CD4-positive, alpha-beta memory T cell (primary cell): ENCODE results near the gene ITPR3. TPM values are rescaled to one million over a fixed set of nuclear protein-coding genes. Genes with fewer than 3 reads are reported as not detected.

Source experiments
- CTCF ChIA-PET: fragments of 350-600 bp; sonication (Branson Sonifier 250); formaldehyde crosslinking; loops from one replicate; lab custom pipeline; 2021; ENCODE audit warnings: inconsistent platforms; ENCODE audit not compliant: partially characterized antibody; lab: Charles Lee
- POLR2A ChIA-PET: fragments of 350-600 bp; sonication (Branson Sonifier 250); formaldehyde crosslinking; loops from one replicate; lab custom pipeline; 2021; ENCODE audit not compliant: partially characterized antibody; lab: Charles Lee
- DNase-seq, 5 donors: peaks; one replicate each; pipeline versions ENCODE4 v3.0.0 to v3.0.0-alpha.2; 2020 to 2022; ENCODE audit warnings: mixed read lengths in 1 of 5
- H3K27ac ChIP-seq: one replicate; pipeline ENCODE4 v1.7.0; 2013; ENCODE audit warnings: low read depth, low read length
- H3K27me3 ChIP-seq: 2 replicates; pipeline ENCODE4 v1.7.0; 2013; ENCODE audit warnings: mild to moderate bottlenecking, low read length, moderate library complexity; ENCODE audit not compliant: insufficient read depth
- H3K36me3 ChIP-seq: 2 replicates; pipeline ENCODE4 v1.7.0; 2013; ENCODE audit warnings: mild to moderate bottlenecking, low read length, moderate library complexity; ENCODE audit not compliant: insufficient read depth
- H3K4me1 ChIP-seq: 2 replicates; pipeline ENCODE4 v1.7.0; 2013; ENCODE audit warnings: mild to moderate bottlenecking, low read length, moderate library complexity; ENCODE audit not compliant: insufficient read depth
- H3K4me3 ChIP-seq, 2 donors: one replicate each; pipeline ENCODE4 v1.7.0; 2013; ENCODE audit warnings: low read length in 2 of 2, mild to moderate bottlenecking in 1 of 2
- H3K9me3 ChIP-seq, 2 donors: one replicate each; pipeline ENCODE4 v1.7.0; 2013; ENCODE audit warnings: low read length in 2 of 2, control low read depth in 1 of 2; ENCODE audit not compliant: control insufficient read depth in 1 of 2
- H3K27ac Mint-ChIP-seq, 7 donors: one replicate each; pipeline ENCODE4 v1.8.0; 2020 to 2021; ENCODE audit warnings: mixed read lengths in 7 of 7, mild to moderate bottlenecking in 6 of 7, inconsistent platforms in 3 of 7, moderate library complexity in 3 of 7
- H3K27me3 Mint-ChIP-seq, 2 donors: one replicate each; pipeline ENCODE4 v1.8.0; 2020 to 2021; ENCODE audit warnings: mixed read lengths in 2 of 2
- H3K36me3 Mint-ChIP-seq, 2 donors: one replicate each; pipeline ENCODE4 v1.8.0; 2020 to 2021; ENCODE audit warnings: mixed read lengths in 2 of 2, inconsistent platforms in 1 of 2, mild to moderate bottlenecking in 1 of 2
- H3K4me1 Mint-ChIP-seq, 4 donors: one replicate each; pipeline ENCODE4 v1.8.0; 2020 to 2021; ENCODE audit warnings: mixed read lengths in 4 of 4, mild to moderate bottlenecking in 1 of 4
- H3K4me3 Mint-ChIP-seq, 8 donors: one replicate each; pipeline ENCODE4 v1.8.0; 2020 to 2021; ENCODE audit warnings: mixed read lengths in 8 of 8, mild to moderate bottlenecking in 7 of 8, moderate library complexity in 6 of 8, inconsistent platforms in 3 of 8
- H3K9me3 Mint-ChIP-seq, 8 donors: one replicate each; pipeline ENCODE4 v1.8.0; 2020 to 2021; ENCODE audit warnings: mixed read lengths in 8 of 8, mild to moderate bottlenecking in 5 of 8, inconsistent platforms in 3 of 8, moderate library complexity in 1 of 8
- intact Hi-C: fragments of 100-400 bp; cut with micrococcal nuclease; formaldehyde crosslinking; loops from one replicate; pipeline ENCODE4 v1.15.1; 2023
- polyA plus RNA-seq, 2 donors: library from polyadenylated mRNA; unstranded; fragments of 300-500 nt; fragmentation: Illumina TruSeq; gene quantifications; one replicate each; pipeline ENCODE4 v1.2.3, GENCODE V29; 2021
- total RNA-seq, 2 experiments: library from RNA; stranded (reverse); gene quantifications; one replicate each; pipeline ENCODE4 v1.2.3, GENCODE V29; 2021

ITPR3 gene
- total and polyA plus RNA-seq, 4 experiments from 2014 or later, result 0.55 to 72.4 (median 39.7) TPM

- ChIA-PET POLR2A (interaction anchor here (1.1 to 3.6 kb wide), 2 partner anchors 11 to 41 kb away, joined by 3 to 40 read pairs; partner anchors contain the start of gene ITPR3), CTCF (interaction anchor here (0.8 to 2.7 kb wide), 10 partner anchors 9 to 72 kb away, joined by 3 to 20 read pairs (median 6); partner anchors contain the start of genes BAK1 and ITPR3)
- Mint-ChIP-seq H3K27ac (peak overlapping the region; percentile 80 to 93 (median 88)), H3K4me3 (peak overlapping the region; percentile 63 to 94 (median 82)), H3K4me1 (peaks cover 43 to 80% (median 59%) of the 10 kb centered on the region in 4 donors), H3K36me3 (peaks cover 0 to 17% of the 10 kb centered on the region in 2 donors), H3K9me3 (no peaks in the 10 kb centered on the region), H3K27me3 (no peaks in the 10 kb centered on the region)
- Histone ChIP-seq H3K27ac (peak overlapping the region; percentile 35), H3K27me3 (no peaks in the 10 kb centered on the region), H3K4me1 (peaks cover 48% of the 10 kb centered on the region), H3K4me3 (peak overlapping the region in 1 of 2 donors; percentile 40), H3K9me3 (no peaks in the 10 kb centered on the region), H3K36me3 (no peaks in the 10 kb centered on the region)
- intact Hi-C loops, result loop anchor here (1.0 to 2.0 kb wide), 4 partner anchors 11 to 48 kb away; partner anchors contain the start of gene ITPR3
- DNase-seq, result peak; percentile 36 to 69 (median 44)
These were observed 11.5 kb downstream of the ITPR3 start for GRCh38 chr6:33632558-33633039.

- no peaks in the 10 kb centered on the region for H3K36me3 ChIP-seq
- intact Hi-C loops, result loop anchor here (1.0 to 2.0 kb wide), 3 partner anchors 12 to 48 kb away; partner anchors contain the start of gene ITPR3
- Mint-ChIP-seq H3K9me3 (no peaks in the 10 kb centered on the region), H3K4me3 (peak overlapping the region; percentile 63 to 94 (median 82)), H3K4me1 (peaks cover 41 to 80% (median 58%) of the 10 kb centered on the region in 4 donors), H3K36me3 (peaks cover 0 to 17% of the 10 kb centered on the region in 2 donors), H3K27ac (peak overlapping the region; percentile 80 to 93 (median 88)), H3K27me3 (no peaks in the 10 kb centered on the region)
- H3K27ac ChIP-seq, result peak overlapping the region; percentile 35
- H3K4me1 ChIP-seq, result peaks cover 44% of the 10 kb centered on the region
- H3K9me3 ChIP-seq, result no peaks in the 10 kb centered on the region
- no peaks in the 10 kb centered on the region for H3K27me3 ChIP-seq
- DNase-seq, result no peak
- ChIA-PET CTCF (interaction anchor here (0.8 to 2.7 kb wide), 9 partner anchors 9 to 72 kb away, joined by 3 to 20 read pairs (median 6); partner anchors contain the start of genes BAK1 and ITPR3), POLR2A (interaction anchor here (1.1 to 3.6 kb wide), 2 partner anchors 12 to 42 kb away, joined by 3 to 40 read pairs; partner anchors contain the start of gene ITPR3)
- peak overlapping the region in 1 of 2 donors; percentile 40 for H3K4me3 ChIP-seq
These were observed 12.0 kb downstream of the ITPR3 start for GRCh38 chr6:33633084-33633461.

- no peaks in the 10 kb centered on the region for H3K27me3 Mint-ChIP-seq
- CTCF ChIA-PET, result interaction anchor here (0.8 to 2.7 kb wide), 13 partner anchors 10 to 71 kb away, joined by 3 to 20 read pairs (median 5); partner anchors contain the start of gene ITPR3
- Histone ChIP-seq H3K9me3 (no peaks in the 10 kb centered on the region), H3K27me3 (no peaks in the 10 kb centered on the region), H3K4me1 (peaks cover 39% of the 10 kb centered on the region), H3K36me3 (no peaks in the 10 kb centered on the region), H3K4me3 (peak overlapping the region in 1 of 2 donors; percentile 40), H3K27ac (peak overlapping the region; percentile 35)
- H3K36me3 Mint-ChIP-seq, result peaks cover 3 to 17% of the 10 kb centered on the region in 2 donors
- H3K4me3 Mint-ChIP-seq, result peak overlapping the region; percentile 85 to 94 (median 87)
- POLR2A ChIA-PET, result interaction anchor here (0.7 to 3.6 kb wide), 5 partner anchors 12 to 77 kb away, joined by 3 to 40 read pairs (median 4); partner anchors contain the start of gene ITPR3
- intact Hi-C loops, result loop anchor here (1.0 to 2.0 kb wide), 3 partner anchors 12 to 49 kb away; partner anchors contain the start of gene ITPR3
- peaks cover 40 to 80% (median 58%) of the 10 kb centered on the region in 4 donors for H3K4me1 Mint-ChIP-seq
- no peaks in the 10 kb centered on the region for H3K9me3 Mint-ChIP-seq
- peak overlapping the region; percentile 84 to 93 (median 90) for H3K27ac Mint-ChIP-seq
- DNase-seq, result peak; percentile 50 to 57 (median 55)
These were observed 12.5 kb downstream of the ITPR3 start for GRCh38 chr6:33633462-33634158.

- H3K4me3 Mint-ChIP-seq, result peak overlapping the region; percentile 85 to 89 (median 87)
- H3K36me3 Mint-ChIP-seq, result peaks cover 5 to 17% of the 10 kb centered on the region in 2 donors
- no peaks in the 10 kb centered on the region for H3K27me3 Mint-ChIP-seq
- intact Hi-C loops, result no loop called here
- DNase-seq, result no peak
- peaks cover 40 to 80% (median 57%) of the 10 kb centered on the region in 4 donors for H3K4me1 Mint-ChIP-seq
- no peak overlapping the region for H3K4me3 ChIP-seq
- CTCF ChIA-PET, result interaction anchor here (0.8 to 1.1 kb wide), 6 partner anchors 37 to 67 kb away, joined by 3 to 5 read pairs (median 3); no protein-coding TSS in a partner anchor
- no peaks in the 10 kb centered on the region for H3K27me3 ChIP-seq
- H3K27ac ChIP-seq, result no peak overlapping the region
- no peaks in the 10 kb centered on the region for H3K9me3 Mint-ChIP-seq
- POLR2A ChIA-PET, result interaction anchor here (0.7 to 3.6 kb wide), 4 partner anchors 13 to 77 kb away, joined by 3 to 40 read pairs (median 5); partner anchors contain the start of gene ITPR3
- H3K4me1 ChIP-seq, result peaks cover 34% of the 10 kb centered on the region
- no peaks in the 10 kb centered on the region for H3K36me3 ChIP-seq
- peak overlapping the region; percentile 84 to 93 (median 90) for H3K27ac Mint-ChIP-seq
- no peaks in the 10 kb centered on the region for H3K9me3 ChIP-seq
These were observed 13.1 kb downstream of the ITPR3 start for GRCh38 chr6:33634161-33634727.

- no peak overlapping the region for H3K4me3 ChIP-seq
- no peak for DNase-seq
- no peak overlapping the region for H3K27ac ChIP-seq
- Mint-ChIP-seq H3K27ac (peak overlapping the region in 5 of 7 donors; percentile 6 to 93 (median 66)), H3K4me1 (peaks cover 44 to 79% (median 62%) of the 10 kb centered on the region in 4 donors), H3K9me3 (no peaks in the 10 kb centered on the region), H3K36me3 (peaks cover 5 to 22% of the 10 kb centered on the region in 2 donors), H3K27me3 (no peaks in the 10 kb centered on the region), H3K4me3 (peak overlapping the region in 7 of 8 donors; percentile 47 to 89 (median 61))
- peaks cover 31% of the 10 kb centered on the region for H3K4me1 ChIP-seq
- H3K27me3 ChIP-seq, result no peaks in the 10 kb centered on the region
- H3K36me3 ChIP-seq, result no peaks in the 10 kb centered on the region
- intact Hi-C loops, result no loop called here
- CTCF ChIA-PET, result interaction anchor here (1.1 kb wide), 1 partner anchor 58 kb away, joined by 3 read pairs; no protein-coding TSS in a partner anchor
- H3K9me3 ChIP-seq, result no peaks in the 10 kb centered on the region
- POLR2A ChIA-PET, result no interaction called here
These were observed 13.8 kb downstream of the ITPR3 start for GRCh38 chr6:33634946-33635345.

GRCh38 chr6:33636655-33637054 lies 15.5 kb downstream of the ITPR3 start:
- ChIA-PET POLR2A (interaction anchor here (0.9 to 1.4 kb wide), 2 partner anchors 44 to 57 kb away, joined by 3 read pairs; partner anchors contain the start of gene BAK1), CTCF (interaction anchor here (1.4 to 1.6 kb wide), 2 partner anchors 17 to 75 kb away, joined by 3 read pairs; partner anchors contain the start of gene UQCC2)
- Mint-ChIP-seq H3K4me3 (peak overlapping the region in 2 of 8 donors; percentile 28 to 34), H3K9me3 (no peaks in the 10 kb centered on the region), H3K27ac (peak overlapping the region in 5 of 7 donors; percentile 6 to 73 (median 60)), H3K27me3 (no peaks in the 10 kb centered on the region), H3K4me1 (peaks cover 40 to 66% (median 54%) of the 10 kb centered on the region in 4 donors), H3K36me3 (peaks cover 5 to 28% of the 10 kb centered on the region in 2 donors)
- H3K27ac ChIP-seq, result no peak overlapping the region
- peaks cover 8% of the 10 kb centered on the region for H3K36me3 ChIP-seq
- no peak for DNase-seq
- no peaks in the 10 kb centered on the region for H3K9me3 ChIP-seq
- peaks cover 28% of the 10 kb centered on the region for H3K4me1 ChIP-seq
- H3K4me3 ChIP-seq, result no peak overlapping the region
- H3K27me3 ChIP-seq, result no peaks in the 10 kb centered on the region
- intact Hi-C loops, result no loop called here
